SH-SY5Y (cell line): ENCODE measurements around the gene RBM12.

Experiments used
- GATA2 ChIP-seq: IDR thresholded peaks from 2 replicates; pipeline ENCODE4 v1.6.1; 2011; ENCODE audit warnings: mild to moderate bottlenecking, low read depth, low read length
- GATA3 ChIP-seq: IDR thresholded peaks from 2 replicates; pipeline ENCODE4 v1.6.1; 2011; ENCODE audit warnings: low read depth, mild to moderate bottlenecking, low read length, moderate library complexity

Gene RBM12

GRCh38 chr20:35643045-35643444 is 21.7 kb downstream of the RBM12 start:
- TF ChIP-seq GATA3 = no peak
- no peak for TF ChIP-seq GATA2

- TF ChIP-seq GATA2 (no peak), GATA3 (no peak)
These were observed 23.0 kb downstream of the RBM12 start for GRCh38 chr20:35641743-35642142.

DNA sequence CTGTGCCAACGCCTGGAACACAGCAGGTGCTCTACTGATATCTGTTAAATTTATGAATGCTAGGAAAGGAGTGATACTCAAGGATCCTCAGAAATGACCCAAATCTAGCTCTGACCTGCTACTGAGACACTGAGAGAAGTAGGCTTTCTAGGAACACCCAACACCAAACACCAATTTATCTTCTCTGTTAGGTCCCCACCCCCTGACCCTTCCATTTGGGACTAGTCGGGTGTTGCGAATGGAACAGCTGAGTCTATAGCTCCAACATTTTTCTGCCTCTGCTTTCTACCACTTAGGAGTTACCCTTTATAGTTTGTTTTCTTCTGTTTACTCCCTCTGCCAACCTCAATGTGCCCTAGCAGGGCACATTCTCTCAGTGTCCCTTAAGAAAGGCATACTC is 24.0 kb downstream of the RBM12 start:
- TF ChIP-seq GATA3 = no peak
- no peak for TF ChIP-seq GATA2

GRCh38 chr20:35638751-35639150 is 25.9 kb downstream of the RBM12 start:
- TF ChIP-seq GATA2 (no peak), GATA3 (no peak)

DNA sequence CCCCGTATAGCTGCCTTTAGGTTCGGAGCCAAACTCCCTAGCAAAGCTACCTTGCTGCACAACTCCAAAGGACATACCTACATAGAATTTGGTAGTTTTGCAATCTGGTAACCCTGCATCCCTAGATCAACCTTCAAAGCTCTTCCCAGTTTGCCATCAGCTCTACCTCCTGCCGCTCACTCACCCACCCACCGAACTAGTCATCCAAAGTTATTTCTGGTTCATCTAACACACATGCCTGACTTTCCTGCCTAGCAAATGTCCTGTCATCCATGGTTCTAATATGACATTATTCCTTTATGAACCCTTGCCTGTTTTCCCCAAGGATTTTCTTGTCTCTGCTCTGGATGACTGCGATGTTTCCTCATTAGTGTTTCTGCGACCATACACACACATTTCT is 27.4 kb downstream of the RBM12 start:
- no peak for TF ChIP-seq GATA2
- no peak for TF ChIP-seq GATA3

- no peak for TF ChIP-seq GATA2
- no peak for TF ChIP-seq GATA3
These were observed 28.6 kb downstream of the RBM12 start for GRCh38 chr20:35636095-35636494.

DNA sequence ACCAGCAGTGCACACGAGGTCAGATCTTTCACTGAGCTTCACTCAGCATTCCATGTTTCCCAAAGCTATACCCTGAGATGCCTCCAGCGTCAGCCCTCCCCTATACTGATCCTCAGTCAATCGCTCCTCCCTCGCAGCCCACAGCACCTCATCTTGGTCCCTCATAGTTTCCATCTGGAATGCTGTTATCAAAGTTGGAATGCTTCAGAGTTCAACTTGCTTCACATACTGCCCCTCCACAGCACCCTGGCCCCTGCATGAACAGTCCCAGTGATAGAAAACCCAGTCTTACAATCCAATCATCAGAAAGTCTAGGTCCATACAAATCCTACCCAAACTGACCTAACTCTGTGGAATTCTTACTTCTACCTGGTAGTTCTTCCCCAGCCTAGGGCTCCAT is 29.0 kb downstream of the RBM12 start:
- TF ChIP-seq GATA3 = no peak
- TF ChIP-seq GATA2 = no peak

GRCh38 chr20:35632539-35633115 is 32.1 kb downstream of the RBM12 start:
- TF ChIP-seq GATA3 (no peak), GATA2 (no peak)

GRCh38 chr20:35630636-35631035 is 34.1 kb downstream of the RBM12 start:
- TF ChIP-seq GATA2 (no peak), GATA3 (no peak)

DNA sequence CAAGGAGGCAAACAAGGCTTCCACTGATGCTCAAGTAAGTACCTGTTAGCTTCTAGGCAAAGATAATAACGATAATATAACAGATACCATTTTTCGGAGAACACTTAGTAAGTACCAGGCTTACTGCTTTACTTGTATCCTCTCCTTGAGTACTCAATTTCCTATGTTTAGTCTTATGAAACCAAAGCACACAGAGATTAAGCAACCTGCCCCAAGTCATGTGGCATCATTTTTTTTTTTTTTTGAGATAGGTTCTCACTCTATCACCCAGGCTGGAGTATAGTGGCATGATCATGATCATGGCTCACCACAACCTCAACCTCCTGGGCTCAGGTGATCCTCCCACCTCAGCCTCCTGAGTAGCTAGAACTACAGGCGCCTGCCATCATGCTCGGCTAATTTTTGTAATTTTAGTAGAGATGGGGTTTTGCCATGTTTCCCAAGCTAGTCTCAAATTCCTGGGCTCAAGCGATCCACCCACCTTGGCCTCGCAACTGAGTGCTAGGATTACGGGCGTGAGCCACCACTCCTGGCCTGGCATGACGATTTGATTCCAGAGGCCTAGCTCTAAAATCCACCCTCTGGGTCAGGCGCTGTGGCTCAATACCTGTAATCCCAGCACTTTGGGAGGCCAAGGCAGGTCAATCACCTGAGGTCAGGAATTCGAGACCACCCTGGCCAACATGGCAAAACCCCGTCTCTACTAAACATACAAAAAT is 35.1 kb downstream of the RBM12 start:
- TF ChIP-seq GATA2 (no peak), GATA3 (no peak)

DNA sequence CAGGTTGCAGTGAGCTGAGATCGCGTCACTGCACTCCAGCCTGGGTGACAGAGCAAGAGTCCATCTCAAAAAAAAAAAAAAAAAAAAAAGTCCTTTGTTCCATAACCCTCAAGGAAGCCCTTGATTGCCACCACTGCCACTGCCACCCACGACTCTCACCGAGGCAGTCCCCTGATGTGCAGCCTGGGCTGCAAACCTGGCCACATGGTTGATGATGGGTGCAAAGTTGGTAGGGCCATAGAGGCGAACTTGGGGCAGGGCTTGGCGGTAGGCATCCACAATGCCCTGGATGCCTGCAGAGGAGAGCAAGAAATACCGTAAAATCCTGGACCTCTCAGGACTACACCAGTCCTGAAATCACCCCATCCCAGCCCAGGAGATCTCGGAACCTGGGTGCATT is 37.6 kb downstream of the RBM12 start:
- TF ChIP-seq GATA3 (no peak), GATA2 (no peak)

GRCh38 chr20:35626386-35627001 is 38.2 kb downstream of the RBM12 start:
- TF ChIP-seq GATA3 (no peak), GATA2 (no peak)

DNA sequence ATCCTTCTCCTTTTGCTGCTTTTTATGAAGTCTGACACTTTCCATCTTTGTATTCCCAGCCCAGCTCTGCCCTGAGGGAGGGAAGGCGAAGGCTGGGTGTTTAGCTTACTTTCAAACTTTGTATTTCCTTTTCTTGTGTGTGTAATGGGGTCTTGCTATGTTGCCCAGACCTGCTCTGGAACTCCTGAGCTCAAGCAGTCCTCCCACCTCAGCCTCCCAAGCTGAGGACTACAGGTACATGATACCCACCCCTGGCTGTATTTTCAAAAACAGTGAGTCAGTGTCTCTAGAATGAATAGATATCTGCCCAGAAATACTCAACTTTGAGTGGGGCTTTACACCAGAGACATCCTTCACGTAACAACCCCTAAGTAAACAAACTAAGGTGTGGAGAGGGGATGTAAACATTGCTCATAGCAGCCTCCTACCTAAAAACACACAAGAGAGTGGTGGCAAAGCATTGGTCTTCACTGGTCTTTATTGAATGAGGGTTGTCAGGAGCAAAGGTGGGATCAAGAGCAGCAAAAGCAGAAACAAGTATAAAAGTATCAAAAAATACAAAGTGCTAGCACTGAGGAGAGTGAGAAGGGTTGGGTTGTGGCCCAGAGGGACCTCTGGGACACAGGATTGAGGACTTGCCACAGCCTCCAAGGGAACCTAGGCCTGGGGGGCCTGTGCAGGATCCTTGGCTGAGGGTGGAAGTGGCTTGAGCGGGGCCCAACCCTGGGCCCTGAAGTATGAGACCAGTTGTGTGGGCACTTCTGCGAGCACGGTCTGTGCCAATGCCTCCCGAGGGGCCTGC is 38.9 kb downstream of the RBM12 start:
- no peak for TF ChIP-seq GATA3

GRCh38 chr20:35621560-35621946 is 43.1 kb downstream of the RBM12 start:
- TF ChIP-seq GATA2 (no peak), GATA3 (no peak)
